Activated CD4-positive, alpha-beta T cell treated with anti-CD3 and anti-CD28 coated beads, Interleukin-2, Interleukin-4, amounts not matched to agents 100 ng/mL and 50 ng/mL, durations not matched to agents 16 hours and 8 hours (primary cell): ENCODE measurements around the gene CDH13.

Experiments used
- DNase-seq: peaks from one replicate; pipeline ENCODE4 v3.0.0-alpha.2; 2020; ENCODE audit warnings: low spot score

The CDH13 gene

DNA sequence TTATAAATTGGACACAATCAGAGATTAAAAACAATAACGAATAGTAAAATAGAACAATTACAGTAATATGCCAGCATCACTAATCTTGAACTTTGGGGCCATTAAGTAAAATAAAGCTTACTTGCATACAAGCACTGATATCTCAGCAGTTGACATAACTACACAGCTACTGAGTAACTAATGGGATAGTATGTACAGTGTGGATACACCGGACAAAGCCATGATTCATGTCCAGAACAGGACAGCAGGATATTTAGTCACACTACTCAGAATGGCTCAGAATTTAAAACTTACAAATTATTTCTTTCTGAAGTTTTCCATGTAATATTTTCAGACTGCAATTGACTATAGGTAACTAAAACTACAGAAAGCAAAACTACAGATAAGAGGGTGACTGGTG lies 427.5 kb downstream of the CDH13 start:
- no peak for DNase-seq

GRCh38 chr16:83058376-83058775 lies 431.6 kb downstream of the CDH13 start:
- no peak for DNase-seq

- no peak for DNase-seq
Measured at GRCh38 chr16:83059237-83059636, 432.5 kb downstream of the CDH13 start.

DNA sequence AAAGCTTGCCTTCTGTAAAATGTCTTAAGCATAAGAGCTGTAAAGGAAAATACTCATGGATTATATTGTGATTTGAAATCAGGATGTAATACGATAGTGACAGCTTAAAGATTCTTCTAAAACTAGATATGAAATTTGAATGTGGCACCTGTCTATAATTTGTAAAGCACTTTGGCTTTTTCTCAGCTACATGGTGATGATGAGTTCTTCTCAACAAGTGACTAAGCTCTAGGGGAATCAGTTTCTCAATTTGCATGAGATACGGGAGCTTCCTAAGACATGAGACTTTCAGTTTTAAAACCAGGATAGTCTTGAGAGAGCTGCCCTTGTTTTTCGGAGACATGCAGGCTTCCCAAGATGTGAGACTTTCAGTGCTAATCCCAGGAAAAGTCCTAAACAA lies 439.2 kb downstream of the CDH13 start:
- DNase-seq: no peak

DNA sequence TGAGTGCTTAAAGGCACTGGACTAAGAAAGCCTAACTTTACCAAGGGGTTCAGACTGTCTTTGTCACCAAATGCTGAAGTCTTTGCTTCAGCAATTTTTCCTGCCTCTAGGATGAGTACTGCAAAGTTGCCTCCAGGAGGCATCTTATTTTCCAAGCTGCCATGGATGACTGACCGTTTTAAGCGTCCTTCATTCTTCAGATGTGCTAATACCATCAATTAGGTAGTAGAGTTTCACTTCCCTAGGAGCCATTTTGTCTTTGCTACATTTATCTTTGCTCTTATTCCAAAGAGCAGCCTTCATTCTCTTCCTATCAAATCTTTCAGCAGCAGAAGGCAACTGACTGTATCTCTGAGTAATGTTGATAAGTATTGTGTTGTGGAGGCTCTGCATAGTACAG lies 440.1 kb downstream of the CDH13 start:
- DNase-seq: no peak

DNA sequence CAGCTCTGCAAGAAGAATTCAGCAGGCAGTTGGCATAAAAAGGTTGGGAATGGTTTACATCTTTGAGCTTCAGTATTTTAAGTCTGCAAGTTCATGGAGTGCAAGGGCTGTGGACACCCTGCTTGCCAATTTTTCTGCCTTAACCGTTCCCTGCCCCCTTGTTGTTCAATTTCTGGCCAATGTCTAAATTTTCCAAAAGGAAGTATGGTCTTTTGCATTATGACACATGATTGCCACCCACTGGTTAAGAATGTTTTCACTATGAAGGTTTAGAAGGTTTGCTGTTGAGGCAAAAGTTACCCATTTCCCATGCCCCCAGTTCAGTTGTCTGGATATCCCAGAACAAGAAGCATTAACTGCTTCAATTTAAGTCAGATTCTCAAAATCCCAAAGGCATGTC lies 441.9 kb downstream of the CDH13 start:
- no peak for DNase-seq

- DNase-seq: no peak
Measured at GRCh38 chr16:83070416-83071209, 443.8 kb downstream of the CDH13 start.

GRCh38 chr16:83075956-83076355 lies 449.2 kb downstream of the CDH13 start:
- no peak for DNase-seq

- no peak for DNase-seq
Measured at GRCh38 chr16:83083361-83083760, 456.6 kb downstream of the CDH13 start.

- DNase-seq: no peak
Measured at GRCh38 chr16:83085660-83086059, 458.9 kb downstream of the CDH13 start.

DNA sequence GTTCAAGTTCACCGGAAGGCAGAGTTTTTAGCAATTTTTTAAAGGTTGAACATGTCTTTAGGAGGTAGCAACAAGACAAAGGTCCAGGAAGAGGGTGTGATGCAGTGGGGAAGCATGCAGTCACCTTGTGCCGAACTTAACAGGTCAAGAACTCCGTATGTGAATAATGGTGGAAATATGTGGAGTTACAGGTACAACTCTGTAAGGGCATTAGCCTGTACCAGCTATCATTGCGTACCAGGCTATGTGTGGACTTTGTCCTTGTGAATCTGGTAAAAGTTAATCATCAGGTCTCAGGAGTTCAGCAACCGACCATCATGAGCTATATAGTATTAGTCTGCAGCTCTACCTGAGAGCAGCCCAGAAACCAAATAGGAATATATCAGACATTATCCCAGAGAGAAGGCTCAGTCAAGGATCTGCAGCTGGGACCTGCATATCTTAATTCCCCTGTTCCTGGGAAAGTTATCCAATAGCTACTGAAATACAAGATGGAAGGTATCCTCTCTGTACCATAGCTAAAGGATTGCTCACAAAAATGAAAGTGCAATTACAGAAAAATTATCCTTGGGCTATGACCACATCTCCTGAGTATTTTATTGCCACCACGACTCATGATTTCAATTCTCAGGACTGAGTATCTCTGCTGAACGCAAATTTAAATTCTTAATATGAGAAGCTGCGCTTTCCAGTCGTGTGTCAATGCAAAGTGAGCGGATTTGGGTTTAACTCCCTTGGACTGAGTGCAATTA lies 469.3 kb downstream of the CDH13 start:
- DNase-seq: no peak

GRCh38 chr16:83098536-83098935 lies 471.8 kb downstream of the CDH13 start:
- DNase-seq: no peak

- peak; percentile 25 for DNase-seq
Measured at GRCh38 chr16:83100679-83101078, 473.9 kb downstream of the CDH13 start.

- no peak for DNase-seq
Measured at GRCh38 chr16:83102336-83102735, 475.6 kb downstream of the CDH13 start.

GRCh38 chr16:83105279-83106077 lies 478.7 kb downstream of the CDH13 start:
- no peak for DNase-seq

GRCh38 chr16:83109490-83110125 lies 482.8 kb downstream of the CDH13 start:
- DNase-seq: no peak

DNA sequence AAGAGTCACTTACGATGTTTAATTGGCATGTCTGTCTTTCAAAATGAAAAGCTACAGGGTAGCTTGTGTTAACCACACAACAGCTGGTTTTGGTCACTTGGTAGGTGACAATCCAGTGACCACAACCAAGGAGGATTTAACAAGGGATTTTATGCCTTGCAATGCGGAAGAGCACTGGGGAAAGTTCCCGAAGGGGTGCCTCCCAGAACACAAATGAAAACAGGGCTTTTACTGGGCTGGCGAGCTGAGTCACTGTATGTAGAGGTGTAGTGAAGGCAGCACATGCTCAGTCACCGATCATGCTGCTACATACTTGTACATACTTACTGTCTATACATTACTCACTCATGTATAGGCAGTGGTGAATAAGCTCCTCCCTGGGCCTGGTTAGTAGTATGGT lies 483.5 kb downstream of the CDH13 start:
- DNase-seq: no peak

DNA sequence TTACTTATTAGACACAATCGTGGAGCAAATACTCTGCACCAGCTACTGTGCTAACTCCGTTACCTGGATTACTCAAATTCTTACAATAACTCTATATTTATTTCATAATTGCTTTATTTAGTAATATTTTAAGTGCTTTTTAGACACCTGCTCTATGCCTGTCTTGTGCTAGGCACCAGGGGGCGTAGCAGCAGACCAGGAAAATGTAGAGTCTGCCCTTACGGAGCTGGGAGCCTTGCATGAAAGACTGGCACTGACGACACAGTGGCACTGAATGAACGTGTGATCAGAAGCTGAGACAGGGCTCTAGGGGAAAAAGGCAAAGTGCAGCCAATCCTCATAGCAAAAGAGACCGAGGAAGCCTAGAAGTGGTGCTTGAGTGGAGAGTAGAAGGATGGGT lies 486.5 kb downstream of the CDH13 start:
- DNase-seq: no peak

DNA sequence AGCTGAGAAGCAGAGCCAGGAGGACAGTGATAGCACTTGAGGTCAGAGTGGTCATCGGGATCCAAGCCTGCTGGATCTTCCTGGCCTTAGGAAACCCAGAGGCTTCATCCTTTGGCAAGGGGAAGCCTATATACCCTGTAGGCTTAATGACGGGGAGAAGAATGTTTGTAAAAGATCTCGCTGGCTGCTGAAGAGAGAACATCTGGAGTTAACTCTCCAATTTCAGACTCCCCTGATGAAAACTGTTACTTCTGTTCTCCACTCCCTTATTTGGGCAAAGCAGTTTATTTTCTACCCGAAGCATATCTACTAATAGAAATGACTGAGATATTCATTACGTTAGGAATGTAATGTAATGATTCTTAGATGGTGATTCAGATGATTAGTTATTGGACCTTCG lies 487.0 kb downstream of the CDH13 start:
- DNase-seq: no peak

- DNase-seq: no peak
Measured at GRCh38 chr16:83115491-83116232, 488.9 kb downstream of the CDH13 start.

GRCh38 chr16:83116274-83116892 lies 489.6 kb downstream of the CDH13 start:
- DNase-seq: no peak
